Tibial nerve (tissue), 4 donors: ENCODE measurements around the gene NCK2. TPM values are rescaled to one million over a fixed set of nuclear protein-coding genes. Genes with fewer than 3 reads are reported as not detected.

Source experiments
- DNase-seq, 2 donors: peaks; one replicate each; pipeline ENCODE4 v3.0.0-alpha.2; 2019; ENCODE audit warnings: low spot score in 2 of 2
- H3K27ac ChIP-seq, 4 donors: fragments of 200-600 bp; sonication (generic) in 3 of 4; one replicate each; pipeline ENCODE4 v1.5.1; 2017 to 2019; ENCODE audit warnings: mild to moderate bottlenecking in 1 of 4
- H3K27me3 ChIP-seq, 2 donors: fragments of 200-600 bp; sonication (generic) in 1 of 2; one replicate each; pipeline versions ENCODE4 v1.5.1 to v1.6.0; 2017 to 2019
- H3K36me3 ChIP-seq, 3 donors: fragments of 200-600 bp; sonication (generic); one replicate each; pipeline ENCODE4 v1.5.1; 2018 to 2019
- H3K4me1 ChIP-seq, 4 donors: fragments of 200-600 bp; sonication (generic) in 3 of 4; one replicate each; pipeline ENCODE4 v1.5.1; 2017 to 2019
- H3K4me3 ChIP-seq, 4 donors: fragments of 200-600 bp; sonication (generic) in 3 of 4; one replicate each; pipeline ENCODE4 v1.5.1; 2017 to 2019; ENCODE audit warnings: mild to moderate bottlenecking in 1 of 4, moderate library complexity in 1 of 4
- H3K9me3 ChIP-seq, 4 donors: fragments of 200-600 bp; sonication (generic) in 3 of 4; one replicate each; pipeline ENCODE4 v1.5.1; 2017 to 2019
- EP300 ChIP-seq, 2 donors: sonication (generic); formaldehyde crosslinking; IDR thresholded peaks; one replicate each; pipeline ENCODE4 v1.6.1; 2017; ENCODE audit warnings: antibody characterized with exemption in 2 of 2, mild to moderate bottlenecking in 1 of 2
- POLR2A ChIP-seq, 2 donors: fragments of 450-650 bp; IDR thresholded peaks; one replicate each; pipeline ENCODE4 v1.6.1; 2017; ENCODE audit warnings: antibody characterized with exemption in 2 of 2, mild to moderate bottlenecking in 2 of 2, moderate library complexity in 2 of 2
- WGBS, 2 donors: methylation state at CpG; one replicate each; pipeline ENCODE4 v1.1.5; 2018; 5-methylcytosine and 5-hydroxymethylcytosine counted together
- total RNA-seq, 4 donors: library from RNA; depleted of rRNA; stranded (reverse); fragments of >200 nt; gene quantifications; one replicate each; pipeline ENCODE4 v1.1.0, GENCODE V29; 2016
- TF ChIP-seq, protein P1 (sequence below), 5 experiments: fragments of 200-600 bp in 3 of 5; fragments of 450-650 bp in 2 of 5; sonication (generic) in 3 of 5; IDR thresholded peaks; one replicate each; pipeline ENCODE4 v1.5.1; 2016 to 2019; ENCODE audit warnings: antibody characterized with exemption in 5 of 5, mild to moderate bottlenecking in 3 of 5, moderate library complexity in 2 of 5

NCK2 gene
- total RNA-seq, 4 donors from 2014 or later = 22.6 to 35.9 (median 28.1) TPM

DNA sequence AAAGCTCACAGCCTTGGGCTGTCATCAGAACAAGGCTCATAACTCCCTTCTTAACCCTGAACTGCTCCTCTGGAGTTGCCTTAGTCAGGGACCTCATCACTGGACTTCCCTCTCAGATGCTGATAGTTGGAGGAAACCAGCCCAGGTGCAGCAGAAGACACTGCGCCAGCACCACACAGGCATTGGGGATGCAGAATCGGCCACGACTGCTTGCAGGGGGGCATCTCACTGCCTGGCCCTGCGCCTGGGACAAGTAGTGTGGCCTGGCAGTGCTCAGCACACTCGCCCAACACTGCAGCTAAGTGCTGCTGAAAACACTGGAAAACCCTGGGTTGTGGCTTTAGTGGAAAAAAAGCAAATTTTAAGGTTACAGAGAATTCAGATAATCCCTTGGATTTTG is 68.7 kb downstream of the NCK2 start:
- WGBS, 2 donors = 83 to 87% methylated on average over 5 of the region's 5 CpGs

DNA sequence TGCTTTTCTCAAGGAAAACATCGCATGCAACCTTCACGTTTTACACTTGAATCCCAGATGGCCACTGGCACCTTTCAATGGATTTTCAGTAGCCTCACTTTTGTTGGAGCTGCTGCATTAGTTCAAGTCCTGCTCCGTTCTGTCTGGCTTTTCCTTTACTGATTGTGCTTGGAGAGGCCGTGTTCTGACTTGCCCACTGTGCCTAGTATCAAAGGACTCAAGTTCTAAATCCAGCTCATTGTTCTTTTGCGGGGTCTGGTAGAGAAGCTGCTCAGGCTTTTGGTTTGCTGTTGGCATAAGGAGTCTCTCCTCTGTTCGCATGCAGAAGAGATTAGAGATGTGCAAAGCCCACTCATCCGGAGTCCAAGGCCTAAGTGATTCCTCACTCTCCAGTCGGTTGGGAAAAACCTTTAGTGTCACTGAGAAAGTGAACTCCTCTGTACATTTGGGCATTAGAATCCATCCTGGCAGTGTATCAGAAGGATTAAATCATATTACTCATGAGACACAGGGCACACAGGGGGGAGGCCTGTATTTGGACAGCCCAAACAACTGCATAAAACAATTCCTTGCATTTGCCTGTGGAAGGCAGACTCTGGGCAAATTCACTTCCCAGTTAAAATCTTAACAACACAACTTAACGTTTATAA is 69.7 kb downstream of the NCK2 start:
- 59 to 65% methylated on average over 9 of the region's 9 CpGs for WGBS, 2 donors
- H3K9me3 ChIP-seq = no peaks in the 10 kb centered on the region
- H3K4me3 ChIP-seq = no peak overlapping the region
- no peak for TF ChIP-seq EP300 (IDR thresholded peaks at IDR 0.05)
- no peak for TF ChIP-seq POLR2A (IDR thresholded peaks at IDR 0.05)
- TF ChIP-seq, protein P1, sequence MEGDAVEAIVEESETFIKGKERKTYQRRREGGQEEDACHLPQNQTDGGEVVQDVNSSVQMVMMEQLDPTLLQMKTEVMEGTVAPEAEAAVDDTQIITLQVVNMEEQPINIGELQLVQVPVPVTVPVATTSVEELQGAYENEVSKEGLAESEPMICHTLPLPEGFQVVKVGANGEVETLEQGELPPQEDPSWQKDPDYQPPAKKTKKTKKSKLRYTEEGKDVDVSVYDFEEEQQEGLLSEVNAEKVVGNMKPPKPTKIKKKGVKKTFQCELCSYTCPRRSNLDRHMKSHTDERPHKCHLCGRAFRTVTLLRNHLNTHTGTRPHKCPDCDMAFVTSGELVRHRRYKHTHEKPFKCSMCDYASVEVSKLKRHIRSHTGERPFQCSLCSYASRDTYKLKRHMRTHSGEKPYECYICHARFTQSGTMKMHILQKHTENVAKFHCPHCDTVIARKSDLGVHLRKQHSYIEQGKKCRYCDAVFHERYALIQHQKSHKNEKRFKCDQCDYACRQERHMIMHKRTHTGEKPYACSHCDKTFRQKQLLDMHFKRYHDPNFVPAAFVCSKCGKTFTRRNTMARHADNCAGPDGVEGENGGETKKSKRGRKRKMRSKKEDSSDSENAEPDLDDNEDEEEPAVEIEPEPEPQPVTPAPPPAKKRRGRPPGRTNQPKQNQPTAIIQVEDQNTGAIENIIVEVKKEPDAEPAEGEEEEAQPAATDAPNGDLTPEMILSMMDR (IDR thresholded peaks at IDR 0.05) = no peak
- H3K36me3 ChIP-seq = peaks cover 0 to 14% (median 0%) of the 10 kb centered on the region in 3 donors
- no peak for DNase-seq
- H3K27me3 ChIP-seq = no peaks in the 10 kb centered on the region
- H3K4me1 ChIP-seq = peaks cover 0 to 50% (median 33%) of the 10 kb centered on the region in 4 donors
- H3K27ac ChIP-seq = peak overlapping the region in 1 of 4 donors; percentile 20

More for the DNA sequence above, 68.7 kb downstream of the NCK2 start:
- DNase-seq = no peak
- Histone ChIP-seq H3K4me1 (peaks cover 0 to 51% (median 33%) of the 10 kb centered on the region in 4 donors), H3K27ac (peak overlapping the region in 1 of 4 donors; percentile 74), H3K9me3 (no peaks in the 10 kb centered on the region), H3K36me3 (peaks cover 0 to 14% (median 0%) of the 10 kb centered on the region in 3 donors), H3K4me3 (no peak overlapping the region), H3K27me3 (no peaks in the 10 kb centered on the region)
- TF ChIP-seq EP300 (IDR thresholded peaks at IDR 0.05) (no peak), POLR2A (IDR thresholded peaks at IDR 0.05) (no peak)
- TF ChIP-seq, protein P1 (IDR thresholded peaks at IDR 0.05) = no peak

DNA sequence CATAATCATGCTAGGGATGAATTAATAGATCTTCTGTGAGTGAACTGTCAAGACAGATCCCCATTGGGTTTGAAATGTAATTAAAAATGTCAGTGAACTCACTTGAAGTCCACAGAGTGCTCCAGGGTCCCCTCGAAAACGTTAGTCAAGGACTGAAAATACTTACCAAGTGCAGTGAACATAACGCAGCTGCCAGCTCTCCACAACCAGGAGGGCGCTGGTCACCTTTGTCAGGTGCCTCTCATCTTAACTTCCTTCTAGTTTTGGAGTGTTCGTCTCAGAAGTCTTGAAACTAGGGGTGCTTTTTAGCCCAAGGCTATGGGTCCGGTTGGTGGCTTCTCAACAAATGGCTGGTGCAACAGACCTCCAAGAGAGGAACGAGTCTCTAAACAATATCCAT is 70.7 kb downstream of the NCK2 start:
- peaks cover 0 to 47% (median 33%) of the 10 kb centered on the region in 4 donors for H3K4me1 ChIP-seq
- no peak for TF ChIP-seq POLR2A (IDR thresholded peaks at IDR 0.05)
- no peak for TF ChIP-seq EP300 (IDR thresholded peaks at IDR 0.05)
- TF ChIP-seq, protein P1 (IDR thresholded peaks at IDR 0.05) = no peak
- H3K27ac ChIP-seq = no peak overlapping the region

DNA sequence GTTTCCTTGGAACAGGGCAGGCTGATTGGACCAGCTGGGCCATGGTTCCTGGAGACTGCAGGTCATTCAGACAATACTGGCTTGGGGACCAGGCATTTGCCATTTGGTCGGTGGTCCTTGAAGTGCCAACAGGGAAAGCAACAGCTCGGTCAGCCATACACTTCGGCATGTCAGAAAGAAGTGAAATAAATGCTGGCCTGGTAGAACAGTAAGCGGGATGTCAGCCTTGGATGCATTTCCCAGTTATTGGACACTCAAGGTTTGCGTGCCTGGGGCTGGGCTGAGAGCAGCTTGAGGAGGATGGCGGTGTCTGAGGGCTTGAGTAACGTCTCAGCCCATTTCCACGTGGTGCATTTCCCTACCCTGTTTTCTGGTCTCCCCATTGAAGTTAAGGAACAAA is 75.4 kb downstream of the NCK2 start:
- Histone ChIP-seq H3K9me3 (no peaks in the 10 kb centered on the region), H3K27ac (no peak overlapping the region), H3K4me3 (no peak overlapping the region), H3K36me3 (peaks cover 0 to 14% (median 0%) of the 10 kb centered on the region in 3 donors), H3K4me1 (peaks cover 0 to 27% (median 22%) of the 10 kb centered on the region in 4 donors), H3K27me3 (no peaks in the 10 kb centered on the region)
- no peak for DNase-seq
- WGBS, 2 donors = 88 to 91% methylated on average over 8 of the region's 8 CpGs
- TF ChIP-seq EP300 (IDR thresholded peaks at IDR 0.05) (no peak), POLR2A (IDR thresholded peaks at IDR 0.05) (no peak)
- TF ChIP-seq, protein P1 (IDR thresholded peaks at IDR 0.05) = no peak

More for the DNA sequence above, 70.7 kb downstream of the NCK2 start:
- Histone ChIP-seq H3K4me3 (no peak overlapping the region), H3K36me3 (peaks cover 0 to 14% (median 0%) of the 10 kb centered on the region in 3 donors), H3K9me3 (no peaks in the 10 kb centered on the region), H3K27me3 (no peaks in the 10 kb centered on the region)
- 83 to 87% methylated on average over 7 of the region's 7 CpGs for WGBS, 2 donors
- no peak for DNase-seq

DNA sequence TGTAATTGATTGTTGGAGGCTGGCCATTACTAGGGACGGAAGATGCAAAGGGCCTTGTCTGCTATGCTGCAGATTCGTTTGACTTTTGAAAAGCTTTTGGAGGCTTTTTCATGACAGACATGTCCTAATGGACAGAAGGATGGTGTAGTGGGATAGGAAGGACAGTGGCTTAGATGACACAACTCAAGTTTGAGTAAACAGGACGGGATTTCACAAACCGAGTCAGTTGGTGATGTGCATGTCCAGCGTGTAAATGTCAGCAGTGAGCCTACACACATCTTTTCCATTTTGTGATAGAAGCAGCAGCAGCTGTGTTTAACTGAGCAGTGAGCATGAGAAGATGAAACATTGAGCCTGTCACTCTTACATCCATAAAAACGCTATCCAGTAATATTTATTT is 76.0 kb downstream of the NCK2 start:
- Histone ChIP-seq H3K27me3 (no peaks in the 10 kb centered on the region), H3K4me1 (peaks cover 0 to 27% (median 20%) of the 10 kb centered on the region in 4 donors), H3K27ac (no peak overlapping the region), H3K9me3 (no peaks in the 10 kb centered on the region), H3K4me3 (no peak overlapping the region), H3K36me3 (peaks cover 0 to 14% (median 0%) of the 10 kb centered on the region in 3 donors)
- TF ChIP-seq, protein P1 (IDR thresholded peaks at IDR 0.05) = no peak
- TF ChIP-seq EP300 (IDR thresholded peaks at IDR 0.05) (no peak), POLR2A (IDR thresholded peaks at IDR 0.05) (no peak)
- 64 to 68% methylated on average over 6 of the region's 6 CpGs for WGBS, 2 donors
- DNase-seq = no peak
